Bronchial epithelial cell (primary cell): ENCODE data around the gene SAMD3. TPM values are rescaled to one million over a fixed set of nuclear protein-coding genes. Genes with fewer than 3 reads are reported as not detected.

Experiments
- DNase-seq: peaks from one replicate; pipeline ENCODE4 v3.0.0-alpha.2; 2010; ENCODE audit warnings: low read depth
- FAIRE-seq: peaks from 2 replicates; lab custom pipeline; 2011; peaks lifted over from hg19 to GRCh38; lab: Jason Lieb, UNC
- H3K27me3 ChIP-seq: 2 replicates; pipeline ENCODE4 v1.5.1; 2011; ENCODE audit warnings: low read length; ENCODE audit not compliant: control insufficient read depth, insufficient read depth
- H3K36me3 ChIP-seq: 2 replicates; pipeline ENCODE4 v1.5.1; 2011; ENCODE audit warnings: low read length; ENCODE audit not compliant: control insufficient read depth, insufficient read depth
- H3K4me3 ChIP-seq: 2 replicates; pipeline ENCODE4 v1.5.1; 2011; ENCODE audit warnings: mild to moderate bottlenecking, low read depth, low read length, control low read depth
- total RNA-seq: library from RNA; depleted of rRNA; stranded (reverse); fragments of >200 nt; gene quantifications from 2 replicates; pipeline ENCODE4 v1.2.1, GENCODE V29; 2014
- TF ChIP-seq, protein P1 (sequence below): IDR thresholded peaks from 2 replicates; pipeline ENCODE4 v1.5.1; 2011; ENCODE audit warnings: mild to moderate bottlenecking, moderate library complexity, low read length, control low read depth, inconsistent platforms; ENCODE audit not compliant: insufficient read depth, severe bottlenecking

Gene SAMD3
- total RNA-seq, 1 donor from 2014 or later = not detected

DNA sequence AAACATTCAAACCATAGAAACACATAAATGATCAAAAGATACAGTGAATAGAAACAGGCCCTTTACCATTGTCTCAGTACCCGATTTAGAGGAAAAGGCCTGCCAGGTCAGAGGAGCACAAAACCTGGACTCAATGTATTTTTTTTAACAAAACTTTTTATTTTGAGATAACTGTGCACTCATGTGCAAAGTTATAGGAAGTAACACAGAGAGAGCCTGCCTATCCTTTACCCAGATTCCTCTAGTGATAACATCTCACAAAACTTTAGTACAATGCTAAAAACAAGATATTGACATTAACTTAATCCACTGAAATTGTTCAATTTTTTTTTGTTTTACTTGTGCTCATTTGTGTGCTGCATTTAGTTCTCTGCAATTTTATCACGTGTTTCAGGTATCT is 36.8 kb upstream of the SAMD3 start:
- DNase-seq (no peak), FAIRE-seq (no peak)
- Histone ChIP-seq H3K4me3 (no peak overlapping the region), H3K27me3 (no peaks in the 10 kb centered on the region), H3K36me3 (no peaks in the 10 kb centered on the region)
- TF ChIP-seq, protein P1, sequence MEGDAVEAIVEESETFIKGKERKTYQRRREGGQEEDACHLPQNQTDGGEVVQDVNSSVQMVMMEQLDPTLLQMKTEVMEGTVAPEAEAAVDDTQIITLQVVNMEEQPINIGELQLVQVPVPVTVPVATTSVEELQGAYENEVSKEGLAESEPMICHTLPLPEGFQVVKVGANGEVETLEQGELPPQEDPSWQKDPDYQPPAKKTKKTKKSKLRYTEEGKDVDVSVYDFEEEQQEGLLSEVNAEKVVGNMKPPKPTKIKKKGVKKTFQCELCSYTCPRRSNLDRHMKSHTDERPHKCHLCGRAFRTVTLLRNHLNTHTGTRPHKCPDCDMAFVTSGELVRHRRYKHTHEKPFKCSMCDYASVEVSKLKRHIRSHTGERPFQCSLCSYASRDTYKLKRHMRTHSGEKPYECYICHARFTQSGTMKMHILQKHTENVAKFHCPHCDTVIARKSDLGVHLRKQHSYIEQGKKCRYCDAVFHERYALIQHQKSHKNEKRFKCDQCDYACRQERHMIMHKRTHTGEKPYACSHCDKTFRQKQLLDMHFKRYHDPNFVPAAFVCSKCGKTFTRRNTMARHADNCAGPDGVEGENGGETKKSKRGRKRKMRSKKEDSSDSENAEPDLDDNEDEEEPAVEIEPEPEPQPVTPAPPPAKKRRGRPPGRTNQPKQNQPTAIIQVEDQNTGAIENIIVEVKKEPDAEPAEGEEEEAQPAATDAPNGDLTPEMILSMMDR = no peak

DNA sequence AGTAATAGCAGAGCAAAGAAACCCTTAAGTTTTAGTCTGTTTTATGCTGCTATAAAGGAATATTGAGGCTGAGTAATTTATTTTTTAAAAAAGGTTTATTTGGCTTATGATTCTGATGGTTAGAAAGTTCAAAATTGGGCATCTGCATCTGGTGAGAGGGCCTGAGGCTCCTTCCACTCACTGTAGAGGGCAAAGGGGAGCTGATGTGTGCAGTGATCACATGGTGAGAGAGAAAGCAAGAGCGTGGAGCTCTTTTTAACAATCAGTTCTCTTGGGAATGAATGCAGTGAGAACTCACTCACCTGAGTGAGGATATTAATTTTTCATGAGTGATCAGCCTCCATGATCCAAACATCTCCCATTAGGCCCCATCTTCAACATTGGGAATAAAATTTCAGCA is 36.4 kb upstream of the SAMD3 start:
- no peak for FAIRE-seq
- Histone ChIP-seq H3K27me3 (no peaks in the 10 kb centered on the region), H3K36me3 (no peaks in the 10 kb centered on the region), H3K4me3 (no peak overlapping the region)
- TF ChIP-seq, protein P1 = no peak
- DNase-seq = no peak

DNA sequence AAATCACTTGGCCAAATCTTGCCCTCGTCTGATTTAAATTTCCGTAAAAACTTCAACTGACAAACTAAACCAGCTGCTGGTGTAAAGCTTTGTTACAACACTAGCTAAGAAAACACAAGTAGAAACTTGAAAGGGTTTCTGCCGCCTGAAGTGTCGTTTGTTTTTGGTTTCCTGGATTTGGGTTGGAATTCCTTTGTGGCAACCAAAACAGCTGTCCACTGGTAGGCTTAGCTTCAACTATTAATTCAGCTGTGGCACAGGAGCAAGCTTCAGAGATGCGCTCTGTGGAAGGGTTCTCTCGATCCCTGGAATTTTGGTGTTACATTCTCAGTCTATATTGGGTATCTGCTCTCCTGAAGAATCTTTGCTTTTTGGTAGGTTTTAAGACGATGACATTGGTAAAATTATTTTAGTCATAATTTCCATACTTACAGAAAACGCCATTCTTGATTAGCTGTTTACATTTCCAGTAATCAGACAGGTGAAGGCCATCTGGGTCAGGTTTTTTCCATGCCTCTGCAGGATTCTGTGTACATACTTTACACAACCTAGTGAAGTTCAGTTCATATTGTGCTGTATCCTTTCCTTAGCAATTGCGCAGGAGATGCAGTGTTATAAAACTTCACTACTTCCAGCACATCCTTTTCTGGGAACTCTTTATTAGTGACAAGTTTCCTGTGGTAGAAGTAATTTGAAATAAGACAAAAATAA is 29.9 kb upstream of the SAMD3 start:
- DNase-seq (peak; percentile 4), FAIRE-seq (no peak)
- H3K36me3 ChIP-seq = no peaks in the 10 kb centered on the region
- no peak overlapping the region for H3K4me3 ChIP-seq
- H3K27me3 ChIP-seq = no peaks in the 10 kb centered on the region
- TF ChIP-seq, protein P1 = no peak

DNA sequence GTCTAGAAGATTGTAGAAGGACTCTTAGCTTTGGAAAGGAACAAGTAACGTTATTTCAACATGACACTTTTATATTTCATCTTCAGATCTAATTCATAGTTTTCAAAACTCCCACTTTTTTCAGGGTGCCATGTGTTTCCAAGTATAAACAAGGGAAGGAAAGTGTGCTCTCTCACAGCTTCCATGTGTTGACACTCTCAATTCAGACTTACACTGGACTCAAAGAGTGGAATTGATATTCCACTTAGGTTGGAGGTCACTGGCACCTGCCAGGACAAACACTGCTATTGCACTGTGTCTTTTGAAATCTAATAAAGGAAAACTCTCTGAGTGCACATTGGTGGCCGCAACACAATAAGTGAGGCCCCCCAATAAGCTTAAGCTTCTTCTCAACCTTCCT is 22.5 kb upstream of the SAMD3 start:
- TF ChIP-seq, protein P1 = no peak
- H3K27me3 ChIP-seq = peaks cover 1% of the 10 kb centered on the region
- FAIRE-seq (no peak), DNase-seq (no peak)
- H3K4me3 ChIP-seq = no peak overlapping the region
- H3K36me3 ChIP-seq = no peaks in the 10 kb centered on the region

DNA sequence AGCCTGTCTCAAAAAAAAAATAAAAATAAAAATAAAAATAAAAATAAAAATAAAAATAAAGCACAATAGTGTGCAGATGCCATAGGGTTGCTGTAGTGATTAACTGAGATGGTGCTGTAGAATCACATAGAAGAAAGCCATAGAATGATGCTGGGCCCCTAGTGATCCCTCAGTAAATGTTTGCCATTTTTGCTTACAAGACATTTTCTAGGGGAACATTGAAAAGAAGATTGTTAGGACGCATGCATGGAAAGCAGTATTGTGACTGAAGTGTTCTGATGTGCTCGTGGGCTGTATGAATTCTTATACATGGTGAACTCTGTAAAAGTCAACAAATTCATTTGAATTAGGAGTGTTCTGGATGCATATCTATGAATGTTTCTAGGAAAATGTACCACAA is 22.0 kb upstream of the SAMD3 start:
- no peak for DNase-seq
- no peaks in the 10 kb centered on the region for H3K36me3 ChIP-seq
- FAIRE-seq = no peak
- H3K27me3 ChIP-seq = peaks cover 1% of the 10 kb centered on the region
- no peak overlapping the region for H3K4me3 ChIP-seq
- TF ChIP-seq, protein P1 = no peak

DNA sequence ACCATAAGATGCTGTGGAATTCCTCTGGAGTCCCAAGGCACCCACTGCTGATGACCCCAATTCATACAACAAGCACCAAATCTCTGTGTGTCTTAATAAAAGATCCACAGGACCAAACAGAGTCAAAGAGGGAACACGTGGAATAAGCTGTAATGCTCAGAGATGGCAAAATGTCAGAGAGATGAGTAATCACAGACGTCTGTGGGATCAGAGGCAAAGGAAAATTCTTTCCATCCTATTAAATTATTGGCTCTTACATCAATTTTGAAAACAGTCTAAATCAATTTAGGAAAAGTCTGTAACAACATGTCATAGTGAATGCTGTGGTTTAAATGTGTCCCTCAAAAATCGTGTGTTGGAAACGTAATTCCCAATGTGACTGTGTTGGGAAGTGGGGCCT is 17.5 kb upstream of the SAMD3 start:
- DNase-seq (no peak), FAIRE-seq (no peak)
- Histone ChIP-seq H3K36me3 (no peaks in the 10 kb centered on the region), H3K4me3 (no peak overlapping the region), H3K27me3 (peaks cover 1% of the 10 kb centered on the region)
- TF ChIP-seq, protein P1 = no peak
